Measurements from ENCODE around the gene CREB3L2.

DNA sequence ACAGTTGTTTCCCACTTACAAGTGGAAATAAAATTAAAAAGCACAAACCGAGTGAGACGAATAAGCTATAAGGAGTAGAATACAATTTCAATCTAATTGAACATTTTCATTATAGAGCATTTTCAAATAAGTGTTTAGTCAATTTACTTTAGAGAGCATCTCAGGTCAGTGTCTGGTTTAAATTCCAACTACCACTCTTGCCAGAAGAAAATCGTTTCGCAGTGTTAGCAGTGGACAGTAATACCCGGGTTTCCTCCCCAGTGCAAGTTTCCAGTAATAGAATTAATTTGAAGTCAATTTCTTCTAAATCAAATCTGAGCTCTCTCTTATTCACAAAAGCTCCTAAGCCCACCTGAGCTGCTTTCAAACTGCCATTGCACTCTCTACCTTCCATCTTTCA lies 45.7 kb downstream of the CREB3L2 start:
- no peak for TF ChIP-seq POLR2A (IDR thresholded peaks at IDR 0.05)
- TF ChIP-seq, protein P1, sequence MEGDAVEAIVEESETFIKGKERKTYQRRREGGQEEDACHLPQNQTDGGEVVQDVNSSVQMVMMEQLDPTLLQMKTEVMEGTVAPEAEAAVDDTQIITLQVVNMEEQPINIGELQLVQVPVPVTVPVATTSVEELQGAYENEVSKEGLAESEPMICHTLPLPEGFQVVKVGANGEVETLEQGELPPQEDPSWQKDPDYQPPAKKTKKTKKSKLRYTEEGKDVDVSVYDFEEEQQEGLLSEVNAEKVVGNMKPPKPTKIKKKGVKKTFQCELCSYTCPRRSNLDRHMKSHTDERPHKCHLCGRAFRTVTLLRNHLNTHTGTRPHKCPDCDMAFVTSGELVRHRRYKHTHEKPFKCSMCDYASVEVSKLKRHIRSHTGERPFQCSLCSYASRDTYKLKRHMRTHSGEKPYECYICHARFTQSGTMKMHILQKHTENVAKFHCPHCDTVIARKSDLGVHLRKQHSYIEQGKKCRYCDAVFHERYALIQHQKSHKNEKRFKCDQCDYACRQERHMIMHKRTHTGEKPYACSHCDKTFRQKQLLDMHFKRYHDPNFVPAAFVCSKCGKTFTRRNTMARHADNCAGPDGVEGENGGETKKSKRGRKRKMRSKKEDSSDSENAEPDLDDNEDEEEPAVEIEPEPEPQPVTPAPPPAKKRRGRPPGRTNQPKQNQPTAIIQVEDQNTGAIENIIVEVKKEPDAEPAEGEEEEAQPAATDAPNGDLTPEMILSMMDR (IDR thresholded peaks at IDR 0.05), result no peak

Measured in lower leg skin (tissue), 3 donors.